Activated CD4-positive, alpha-beta T cell treated with anti-CD3 and anti-CD28 coated beads for 4 hours (primary cell): ENCODE results near the gene SPAG9.
"Not testable (repeated sequence)": the region's sequence is repeated elsewhere in the genome, so short reads cannot be mapped to it uniquely, and the experiment has no call there.

ENCODE experiments used
- DNase-seq, 2 donors: peaks; one replicate each; pipeline ENCODE4 v3.0.0-alpha.2; 2020

SPAG9 gene

DNA sequence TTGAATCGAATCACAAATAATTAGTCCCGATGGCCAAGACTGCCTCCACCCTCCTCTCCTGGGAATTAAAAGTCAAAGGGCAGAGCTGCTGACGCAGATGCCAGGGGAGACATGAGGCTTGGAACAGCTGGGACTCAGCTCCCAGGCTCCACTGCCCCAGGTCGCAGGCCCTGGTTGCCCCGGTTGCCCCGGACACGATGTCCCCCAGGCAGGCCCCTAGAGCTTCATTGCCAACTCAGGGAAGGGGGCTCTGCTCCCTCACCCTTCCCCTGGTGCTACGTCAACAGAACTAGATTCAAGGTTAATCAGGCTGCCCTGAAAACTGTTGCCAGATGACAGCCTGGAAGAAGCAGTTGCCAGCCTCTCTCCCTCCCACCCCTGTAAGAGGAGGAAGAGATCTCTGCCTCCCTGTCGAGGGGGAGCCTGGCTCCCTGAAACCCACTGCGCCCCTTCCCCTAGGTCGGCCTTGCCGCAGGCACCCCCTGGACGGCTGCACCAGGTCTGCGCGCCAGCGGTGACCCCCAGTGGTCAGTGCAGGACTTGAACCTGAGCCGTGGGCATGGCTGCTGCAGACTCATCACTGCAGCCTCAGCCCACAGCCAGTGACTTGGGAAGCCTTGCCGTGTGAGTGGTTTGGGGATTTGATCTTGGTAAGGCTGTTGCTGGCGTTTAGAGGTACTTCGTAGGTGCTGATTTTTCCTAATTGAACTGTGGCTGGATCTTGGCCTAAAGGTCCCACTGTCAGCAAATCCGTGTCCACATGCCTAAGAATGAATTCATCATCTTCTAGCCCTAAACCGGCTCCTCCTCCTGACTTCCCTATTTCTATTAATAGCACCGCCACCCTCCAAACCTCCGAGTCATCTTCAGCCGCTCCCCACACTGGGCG is 170.4 kb downstream of the SPAG9 start:
- peak; percentile 41 to 48 for DNase-seq

DNA sequence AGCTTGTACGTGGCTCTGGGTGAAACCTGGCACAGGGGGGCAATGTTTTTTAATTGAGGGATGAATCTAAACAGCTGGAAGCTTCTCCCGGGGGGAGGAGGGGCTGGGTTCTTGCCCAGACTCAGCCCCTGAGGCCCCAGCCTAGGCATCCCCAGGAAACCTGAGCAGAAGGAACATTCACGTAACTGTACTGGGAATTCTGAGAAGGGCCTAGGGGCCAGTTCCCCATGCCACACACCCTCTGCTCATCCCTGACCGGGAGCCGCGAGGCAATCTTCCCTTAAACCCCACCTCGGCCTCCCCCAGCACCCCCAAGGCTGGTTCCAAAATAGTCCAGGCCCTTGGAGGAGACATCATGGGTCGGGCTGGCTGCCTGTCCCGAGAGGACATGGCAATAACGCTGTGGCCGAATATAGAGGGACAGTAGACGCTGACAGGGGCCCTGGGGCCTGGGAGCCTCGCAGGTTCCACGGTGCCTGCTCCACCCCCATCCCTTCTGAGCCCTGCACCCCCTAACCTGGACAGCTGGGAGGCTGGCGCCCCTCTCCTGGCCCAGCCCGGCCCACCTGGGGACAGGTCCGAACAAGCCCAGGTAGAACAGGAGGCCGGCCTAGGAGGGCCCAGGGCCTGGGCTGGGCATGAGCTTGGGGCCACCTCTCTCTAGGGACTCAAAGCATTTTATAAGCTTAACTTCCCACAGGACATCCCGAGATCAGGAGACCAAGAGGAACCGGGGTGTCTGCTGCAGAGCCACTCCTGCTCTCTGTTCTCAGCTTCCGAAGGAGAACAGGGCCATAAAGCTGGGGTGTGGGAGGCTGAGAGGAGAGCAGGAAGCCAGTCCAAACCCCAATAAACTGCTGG is 171.3 kb downstream of the SPAG9 start:
- DNase-seq = no peak

DNA sequence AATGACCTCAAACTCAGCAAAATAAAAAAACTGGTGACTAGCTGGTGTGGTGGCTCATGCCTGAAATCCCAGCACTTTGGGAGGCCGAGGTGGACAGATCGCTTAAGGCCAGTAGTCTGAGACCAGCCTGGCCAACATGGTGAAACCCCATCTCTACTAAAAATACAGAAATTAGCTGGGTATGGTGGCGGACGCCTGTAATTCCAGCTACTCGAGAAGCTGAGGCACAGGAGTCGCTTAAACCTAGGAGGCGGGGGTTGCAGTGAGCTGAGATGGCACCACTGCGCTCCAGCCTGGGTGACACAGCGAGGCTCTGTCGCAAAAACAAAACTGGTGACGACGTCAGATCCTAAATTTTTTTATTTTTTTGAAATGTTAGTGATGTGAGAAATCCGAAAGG is 172.0 kb downstream of the SPAG9 start:
- no peak for DNase-seq

DNA sequence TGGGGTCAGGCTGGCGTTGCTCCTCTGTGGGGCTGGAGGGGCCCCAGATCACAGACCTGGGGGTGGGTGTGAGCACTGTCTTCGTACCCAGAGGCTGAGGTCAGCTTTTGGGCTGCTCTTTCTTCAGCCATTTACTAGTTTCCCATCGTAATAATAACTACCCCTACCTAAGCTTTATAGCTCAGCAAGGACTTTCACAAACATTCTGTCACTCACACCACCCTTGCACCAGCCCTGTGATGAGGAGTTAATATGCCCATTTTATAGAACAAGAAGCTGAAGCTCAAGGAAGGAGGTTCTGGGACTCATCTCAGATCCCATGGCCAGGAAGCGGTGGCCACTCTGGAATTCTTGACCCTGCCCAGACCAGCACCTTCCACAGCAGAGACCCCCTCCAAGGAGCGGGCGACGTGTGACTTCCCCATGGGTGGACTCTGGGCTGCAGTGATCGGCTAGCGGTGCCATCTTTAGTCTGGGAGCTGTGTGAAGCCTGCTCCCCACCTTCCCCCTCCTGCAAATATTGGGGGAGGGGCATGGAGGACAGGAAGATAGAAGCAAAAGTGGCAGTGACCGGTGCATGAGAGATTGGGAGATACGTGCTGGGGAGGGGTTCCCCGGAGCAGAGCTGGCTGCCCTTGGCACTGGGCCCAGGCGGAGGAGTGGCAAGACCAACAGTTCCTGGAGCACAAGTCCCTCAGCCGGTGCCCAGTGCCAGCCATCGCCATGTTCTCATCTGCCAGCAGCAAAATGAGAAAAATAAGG is 172.7 kb downstream of the SPAG9 start:
- DNase-seq = no peak

DNA sequence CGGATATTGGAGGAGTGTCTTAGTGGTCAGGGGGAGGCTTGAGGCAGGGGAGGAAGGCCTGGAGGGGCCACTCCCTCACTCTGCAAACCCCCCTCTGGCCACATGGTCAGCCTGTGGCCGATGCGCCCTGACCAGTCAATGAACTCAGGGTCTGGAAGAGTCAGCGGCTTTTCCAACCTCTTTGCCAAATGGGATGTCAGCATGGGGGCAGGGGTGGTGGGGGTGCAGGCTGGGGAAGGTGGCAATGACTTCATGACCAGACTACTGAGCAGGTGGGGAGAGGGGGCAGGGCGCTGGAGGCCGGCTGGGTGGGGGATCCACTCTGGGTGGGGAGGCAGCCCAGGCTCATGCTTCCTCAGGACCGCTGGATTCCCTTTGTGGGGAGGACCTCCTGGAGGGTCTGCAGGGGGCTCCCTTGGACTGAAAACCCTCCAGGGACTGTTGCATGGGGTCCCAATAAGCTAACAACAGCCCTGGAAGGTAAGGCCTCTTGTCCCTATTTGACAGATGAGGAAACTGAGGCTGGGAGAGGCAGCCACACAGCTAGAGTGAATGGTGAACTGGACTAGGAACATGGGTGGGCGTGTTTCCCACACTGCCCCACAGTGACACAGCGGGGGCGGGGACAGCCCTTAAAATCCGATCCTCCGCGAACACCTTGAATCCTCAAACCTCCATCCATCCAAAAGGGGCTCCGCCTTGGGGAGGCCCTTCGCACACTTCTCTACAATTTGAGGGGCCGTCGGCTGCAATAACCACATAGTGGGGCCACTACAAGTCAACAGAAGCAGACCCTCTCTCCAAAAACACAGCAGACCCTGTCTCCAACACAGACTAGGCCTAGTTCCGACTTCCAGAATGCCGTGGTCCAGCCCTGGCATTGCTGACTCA is 173.5 kb downstream of the SPAG9 start:
- no peak for DNase-seq

GRCh38 chr17:50946223-50946890 is 174.3 kb downstream of the SPAG9 start:
- no peak for DNase-seq

GRCh38 chr17:50945779-50946222 is 174.9 kb downstream of the SPAG9 start:
- no peak for DNase-seq

- DNase-seq = no peak
These were observed 175.6 kb downstream of the SPAG9 start for GRCh38 chr17:50944902-50945720.

GRCh38 chr17:50944054-50944901 is 176.4 kb downstream of the SPAG9 start:
- peak; percentile 61 to 70 for DNase-seq

DNA sequence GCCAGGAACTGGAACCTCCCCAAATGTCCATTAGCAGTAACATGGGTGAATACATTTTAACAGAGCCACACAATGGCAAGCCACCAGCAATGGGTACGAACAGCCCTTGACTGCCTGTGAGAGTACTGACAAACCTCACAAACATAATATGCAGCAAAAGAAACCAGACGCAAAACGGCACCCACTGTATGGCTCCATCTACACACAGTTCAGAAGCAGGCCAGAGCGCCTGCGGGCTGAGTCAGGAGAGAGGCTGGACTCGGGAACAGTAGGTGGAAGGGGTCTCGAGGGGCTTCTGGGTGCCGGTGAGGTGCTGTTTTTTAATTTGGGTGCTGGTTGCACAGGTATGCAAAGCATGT is 177.1 kb downstream of the SPAG9 start:
- DNase-seq = no peak

DNA sequence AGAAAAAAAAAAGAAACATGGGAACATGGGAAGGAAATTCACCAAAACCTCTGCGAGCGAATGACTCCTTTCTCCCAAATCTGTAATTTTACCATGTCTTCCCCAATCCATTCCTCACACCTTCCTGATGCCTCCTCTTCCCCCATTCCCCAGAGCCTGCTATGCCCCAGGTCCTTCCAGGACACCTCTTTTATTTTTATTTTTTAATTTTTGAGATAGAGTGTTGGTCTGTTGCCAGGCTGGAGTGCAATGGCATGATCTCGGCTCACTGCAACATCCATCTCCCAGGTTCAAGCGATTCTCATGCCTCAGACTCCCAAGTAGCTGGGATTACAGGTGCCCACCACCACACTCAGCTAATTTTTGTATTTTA is 179.0 kb downstream of the SPAG9 start:
- not testable (repeated sequence) for DNase-seq

- DNase-seq = no peak
These were observed 180.6 kb downstream of the SPAG9 start for GRCh38 chr17:50939795-50940684.

DNA sequence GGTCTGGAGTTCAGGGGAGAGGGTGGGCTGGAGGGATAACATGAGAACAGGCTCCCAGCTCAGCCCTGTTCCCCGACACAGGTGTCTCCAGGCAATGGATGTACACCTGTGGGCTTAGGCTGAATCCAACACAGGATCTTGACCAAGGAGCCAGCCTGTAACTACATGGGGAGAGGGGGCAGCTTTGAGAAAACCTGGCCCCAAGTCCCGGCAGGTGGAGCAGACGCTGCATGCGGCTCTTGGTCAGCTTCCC is 181.2 kb downstream of the SPAG9 start:
- no peak for DNase-seq

- no peak for DNase-seq
These were observed 181.7 kb downstream of the SPAG9 start for GRCh38 chr17:50938821-50939541.

DNA sequence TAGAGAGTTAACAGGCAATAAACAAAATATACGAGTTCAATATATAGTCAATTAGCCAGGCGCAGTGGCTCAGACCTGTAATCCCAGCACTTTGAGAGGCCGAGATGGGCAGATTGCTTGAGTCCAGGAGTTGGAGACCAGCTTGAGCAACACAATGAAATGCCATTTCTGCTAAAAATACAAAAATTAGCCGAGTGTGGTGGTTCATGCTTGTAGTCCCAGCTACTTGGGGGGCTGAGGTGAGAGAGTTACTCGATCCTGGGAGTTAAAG is 184.7 kb downstream of the SPAG9 start:
- DNase-seq = no peak

DNA sequence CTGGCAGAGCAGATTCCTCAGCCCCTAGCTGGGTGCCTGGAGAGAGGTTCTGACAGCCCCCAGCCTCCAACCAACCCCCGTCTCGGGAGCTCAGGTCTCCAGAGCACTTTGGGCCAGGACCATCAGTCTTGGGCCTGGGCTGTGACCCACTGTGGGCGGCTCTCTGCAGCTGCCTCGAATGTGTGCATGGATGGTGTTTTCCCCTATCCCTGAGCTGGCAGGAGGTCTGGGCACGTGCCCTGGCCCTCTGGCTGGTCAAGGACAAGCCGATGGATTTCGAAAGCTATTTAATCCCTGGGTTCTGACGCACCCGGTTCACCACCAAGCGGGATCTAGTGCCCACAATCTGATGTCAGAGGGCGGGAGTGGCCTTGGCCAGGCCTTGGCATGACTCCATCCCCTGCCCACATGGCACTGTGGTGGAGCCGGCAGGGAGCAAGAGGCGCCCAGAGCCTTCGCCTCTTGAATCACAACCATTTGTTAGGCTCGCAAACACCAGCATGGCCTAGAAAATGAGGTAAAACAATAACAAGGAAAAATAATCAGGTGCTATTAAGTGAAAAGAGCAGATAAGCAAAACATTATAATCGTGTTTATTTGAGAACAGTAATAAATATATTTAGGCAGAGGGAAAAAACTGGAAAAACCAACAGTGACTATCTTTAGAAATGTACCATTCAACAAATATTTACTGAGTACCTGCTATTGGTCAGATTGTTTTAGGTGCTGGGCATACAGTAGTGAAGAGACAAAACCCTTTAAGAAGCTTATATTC is 185.3 kb downstream of the SPAG9 start:
- no peak for DNase-seq

DNA sequence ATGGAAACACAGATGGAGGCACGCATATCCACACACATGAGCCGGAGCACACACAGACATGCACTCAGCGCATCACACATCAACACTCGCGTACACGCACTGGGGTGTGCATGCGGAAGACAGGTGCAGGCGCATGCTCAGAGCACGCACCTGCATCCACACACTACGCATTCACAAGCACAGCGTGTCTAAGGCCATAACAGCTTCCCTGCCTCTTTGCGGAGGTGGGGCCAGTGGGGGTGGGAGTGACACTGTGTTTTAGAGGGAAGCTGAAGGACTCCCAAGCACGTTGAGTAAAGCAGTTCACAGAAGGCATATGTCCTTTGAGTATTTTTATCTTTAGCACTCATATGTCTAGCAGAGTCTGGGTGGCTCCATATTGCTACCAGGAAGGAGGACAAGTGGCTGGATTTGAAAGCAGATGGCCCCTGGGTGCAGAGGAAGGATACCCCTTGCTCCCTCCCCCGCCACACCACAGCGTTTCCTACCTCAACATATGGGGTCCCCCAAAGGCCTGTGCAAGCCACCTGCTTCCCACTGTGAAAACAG is 185.9 kb downstream of the SPAG9 start:
- DNase-seq = no peak
